Muscle layer of colon (tissue), 2 donors: Measurements from ENCODE around the gene KATNAL2.
"Not testable (repeated sequence)": the region's sequence is repeated elsewhere in the genome, so short reads cannot be mapped to it uniquely, and the experiment has no call there.

Experiments
- H3K27ac ChIP-seq: one replicate; pipeline ENCODE4 v1.7.0; 2013; ENCODE audit warnings: low read depth, mild to moderate bottlenecking, low read length, moderate library complexity
- H3K27me3 ChIP-seq, 2 donors: one replicate each; pipeline ENCODE4 v1.7.0; 2013; ENCODE audit warnings: low read length in 2 of 2, mild to moderate bottlenecking in 2 of 2; ENCODE audit not compliant: insufficient read depth in 2 of 2, control insufficient read depth in 1 of 2
- H3K36me3 ChIP-seq: one replicate; pipeline ENCODE4 v1.7.0; 2013; ENCODE audit warnings: mild to moderate bottlenecking, low read length; ENCODE audit not compliant: insufficient read depth
- H3K4me1 ChIP-seq: one replicate; pipeline ENCODE4 v1.7.0; 2013; ENCODE audit warnings: mild to moderate bottlenecking, low read length; ENCODE audit not compliant: insufficient read depth
- H3K4me3 ChIP-seq, 2 donors: one replicate each; pipeline ENCODE4 v1.7.0; 2013; ENCODE audit warnings: low read length in 2 of 2, low read depth in 1 of 2, mild to moderate bottlenecking in 1 of 2, moderate library complexity in 1 of 2
- H3K9ac ChIP-seq: one replicate; pipeline ENCODE4 v1.7.0; 2013; ENCODE audit warnings: low read length
- H3K9me3 ChIP-seq: one replicate; pipeline ENCODE4 v1.7.0; 2013; ENCODE audit warnings: mild to moderate bottlenecking, low read length
- donor health status: abdominal sarcoma.
- donor health status: Adenocarcinoma of cecum.

Gene KATNAL2

GRCh38 chr18:47020757-47021156 lies 103.4 kb downstream of the KATNAL2 start:
- H3K4me3 ChIP-seq, H3K9ac ChIP-seq, H3K36me3 ChIP-seq, H3K9me3 ChIP-seq, H3K4me1 ChIP-seq, H3K27me3 ChIP-seq, H3K27ac ChIP-seq: not testable (repeated sequence)

- H3K4me3 ChIP-seq, H3K36me3 ChIP-seq, H3K9me3 ChIP-seq, H3K9ac ChIP-seq, H3K27me3 ChIP-seq, H3K27ac ChIP-seq, H3K4me1 ChIP-seq: not testable (repeated sequence)
Observed at GRCh38 chr18:47022821-47023220, 105.4 kb downstream of the KATNAL2 start.

GRCh38 chr18:47023769-47024465 lies 106.5 kb downstream of the KATNAL2 start:
- H3K9ac ChIP-seq, H3K4me1 ChIP-seq, H3K27ac ChIP-seq, H3K27me3 ChIP-seq, H3K36me3 ChIP-seq, H3K4me3 ChIP-seq, H3K9me3 ChIP-seq: not testable (repeated sequence)

- H3K9me3 ChIP-seq, H3K4me3 ChIP-seq, H3K27me3 ChIP-seq, H3K36me3 ChIP-seq, H3K4me1 ChIP-seq, H3K9ac ChIP-seq, H3K27ac ChIP-seq: not testable (repeated sequence)
Observed at GRCh38 chr18:47025557-47026174, 108.3 kb downstream of the KATNAL2 start.

- not testable (repeated sequence) for H3K27ac ChIP-seq, H3K27me3 ChIP-seq, H3K9me3 ChIP-seq, H3K4me1 ChIP-seq, H3K9ac ChIP-seq, H3K36me3 ChIP-seq, H3K4me3 ChIP-seq
Observed at GRCh38 chr18:47028738-47029137, 111.3 kb downstream of the KATNAL2 start.

- H3K36me3 ChIP-seq, H3K9ac ChIP-seq, H3K4me1 ChIP-seq, H3K27ac ChIP-seq, H3K9me3 ChIP-seq, H3K4me3 ChIP-seq, H3K27me3 ChIP-seq: not testable (repeated sequence)
Observed at GRCh38 chr18:47029684-47030353, 112.4 kb downstream of the KATNAL2 start.

GRCh38 chr18:47030887-47031286 lies 113.5 kb downstream of the KATNAL2 start:
- H3K9me3 ChIP-seq, H3K27me3 ChIP-seq, H3K9ac ChIP-seq, H3K27ac ChIP-seq, H3K36me3 ChIP-seq, H3K4me1 ChIP-seq, H3K4me3 ChIP-seq: not testable (repeated sequence)

- Histone ChIP-seq H3K36me3 (no peaks in the 10 kb centered on the region), H3K27me3 (no peaks in the 10 kb centered on the region), H3K9ac (no peak overlapping the region), H3K4me1 (no peaks in the 10 kb centered on the region), H3K4me3 (no peak overlapping the region), H3K9me3 (no peaks in the 10 kb centered on the region), H3K27ac (no peak overlapping the region)
Observed at GRCh38 chr18:47032945-47033344, 115.5 kb downstream of the KATNAL2 start.

GRCh38 chr18:47034591-47034990 lies 117.2 kb downstream of the KATNAL2 start:
- H3K9me3 ChIP-seq, H3K9ac ChIP-seq, H3K27ac ChIP-seq, H3K36me3 ChIP-seq, H3K4me3 ChIP-seq, H3K27me3 ChIP-seq, H3K4me1 ChIP-seq: not testable (repeated sequence)

GRCh38 chr18:47035156-47035671 lies 117.8 kb downstream of the KATNAL2 start, which contains the start of gene ELOA2:
TSS of gene ELOA2 (minus strand) at chr18:47035621. CDS start at chr18:47035264, 357 bp downstream.
- H3K27me3 ChIP-seq, result no peaks in the 10 kb centered on the region
- no peaks in the 10 kb centered on the region for H3K4me1 ChIP-seq
- H3K9ac ChIP-seq, result no peak within 1 kb of the TSS
- H3K9me3 ChIP-seq, result no peaks in the 10 kb centered on the region
- no peaks in the 10 kb centered on the region for H3K36me3 ChIP-seq
- H3K27ac ChIP-seq, result no peak within 1 kb of the TSS
- no peak within 1 kb of the TSS for H3K4me3 ChIP-seq

- no peaks in the 10 kb centered on the region for H3K36me3 ChIP-seq
- no peaks in the 10 kb centered on the region for H3K27me3 ChIP-seq
Observed at GRCh38 chr18:47036298-47036874, 119.0 kb downstream of the KATNAL2 start.

More at GRCh38 chr18:47036298-47036874, 119.0 kb downstream of the KATNAL2 start:
- H3K9ac ChIP-seq, result no peak overlapping the region
- H3K27ac ChIP-seq, result no peak overlapping the region
- no peaks in the 10 kb centered on the region for H3K9me3 ChIP-seq
- H3K4me3 ChIP-seq, result no peak overlapping the region
- no peaks in the 10 kb centered on the region for H3K4me1 ChIP-seq
